Measurements from ENCODE around the gene DNAJC8.

- TF ChIP-seq, protein P1, sequence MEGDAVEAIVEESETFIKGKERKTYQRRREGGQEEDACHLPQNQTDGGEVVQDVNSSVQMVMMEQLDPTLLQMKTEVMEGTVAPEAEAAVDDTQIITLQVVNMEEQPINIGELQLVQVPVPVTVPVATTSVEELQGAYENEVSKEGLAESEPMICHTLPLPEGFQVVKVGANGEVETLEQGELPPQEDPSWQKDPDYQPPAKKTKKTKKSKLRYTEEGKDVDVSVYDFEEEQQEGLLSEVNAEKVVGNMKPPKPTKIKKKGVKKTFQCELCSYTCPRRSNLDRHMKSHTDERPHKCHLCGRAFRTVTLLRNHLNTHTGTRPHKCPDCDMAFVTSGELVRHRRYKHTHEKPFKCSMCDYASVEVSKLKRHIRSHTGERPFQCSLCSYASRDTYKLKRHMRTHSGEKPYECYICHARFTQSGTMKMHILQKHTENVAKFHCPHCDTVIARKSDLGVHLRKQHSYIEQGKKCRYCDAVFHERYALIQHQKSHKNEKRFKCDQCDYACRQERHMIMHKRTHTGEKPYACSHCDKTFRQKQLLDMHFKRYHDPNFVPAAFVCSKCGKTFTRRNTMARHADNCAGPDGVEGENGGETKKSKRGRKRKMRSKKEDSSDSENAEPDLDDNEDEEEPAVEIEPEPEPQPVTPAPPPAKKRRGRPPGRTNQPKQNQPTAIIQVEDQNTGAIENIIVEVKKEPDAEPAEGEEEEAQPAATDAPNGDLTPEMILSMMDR (IDR thresholded peaks at IDR 0.05; ENCODE audit: control extremely low read depth in 1 of 3, insufficient read depth in 1 of 3, low read depth in 1 of 3, low read length in 3 of 3), result no peak
- TF ChIP-seq CREB1 (IDR thresholded peaks at IDR 0.05) (no peak), EZH2 (IDR thresholded peaks at IDR 0.05; ENCODE audit: low read depth, low read length, severe bottlenecking) (no peak), EP300 (IDR thresholded peaks at IDR 0.05; ENCODE audit: borderline replicate concordance in 1 of 2, low read depth in 2 of 2, low read length in 2 of 2) (no peak)
These were observed 53.9 kb downstream of the DNAJC8 start for GRCh38 chr1:28178690-28179485.
